ENCODE data around the gene ACOT12. TPM values are rescaled to one million over a fixed set of nuclear protein-coding genes. Genes with fewer than 3 reads are reported as not detected.

ACOT12 gene
- total RNA-seq (not detected), total RNA-seq (0.08 to 0.70 reads per million in 2 donors)

- no peak for DNase-seq
- peaks cover 7% of the 10 kb centered on the region for H3K4me1 Mint-ChIP-seq
- H3K27me3 Mint-ChIP-seq: peaks cover 64% of the 10 kb centered on the region
- H3K27ac Mint-ChIP-seq: no peak within 1 kb of the TSS
- no peaks in the 10 kb centered on the region for H3K9me3 ChIP-seq (ENCODE audit: control insufficient read depth, low read length, poor library complexity, severe bottlenecking)
- H3K36me3 Mint-ChIP-seq (ENCODE audit: low read depth): peaks cover 2% of the 10 kb centered on the region
- ATAC-seq: no peak
- H3K4me3 Mint-ChIP-seq: peak within 1 kb of the TSS; percentile 31
Measured at GRCh38 chr5:81393783-81394718, at the start of gene ACOT12. Gene ACOT12 (minus strand): TSS chr5:81394134. CDS start chr5:81394114, 20 bp downstream.

GRCh38 chr5:81435023-81435422 is 41.1 kb upstream of the ACOT12 start:
- Mint-ChIP-seq H3K36me3 (ENCODE audit: low read depth) (peaks cover 5% of the 10 kb centered on the region), H3K27me3 (no peaks in the 10 kb centered on the region), H3K4me1 (peaks cover 3% of the 10 kb centered on the region), H3K4me3 (no peak overlapping the region), H3K27ac (no peak overlapping the region)
- no peaks in the 10 kb centered on the region for H3K9me3 ChIP-seq (ENCODE audit: control insufficient read depth, low read length, poor library complexity, severe bottlenecking)
- ATAC-seq: no peak
- DNase-seq: no peak

- H3K9me3 ChIP-seq (ENCODE audit: control insufficient read depth, low read length, poor library complexity, severe bottlenecking): no peaks in the 10 kb centered on the region
- ATAC-seq: no peak
- Mint-ChIP-seq H3K27ac (no peak overlapping the region), H3K4me1 (peaks cover 9% of the 10 kb centered on the region), H3K36me3 (ENCODE audit: low read depth) (peaks cover 3% of the 10 kb centered on the region), H3K27me3 (no peaks in the 10 kb centered on the region), H3K4me3 (no peak overlapping the region)
- DNase-seq: no peak
Measured at GRCh38 chr5:81429985-81430384, 36.1 kb upstream of the ACOT12 start.

- H3K36me3 Mint-ChIP-seq (ENCODE audit: low read depth): no peaks in the 10 kb centered on the region
- DNase-seq (no peak), ATAC-seq (no peak)
- H3K9me3 ChIP-seq (ENCODE audit: control insufficient read depth, low read length, poor library complexity, severe bottlenecking): no peaks in the 10 kb centered on the region
- H3K4me3 Mint-ChIP-seq: no peak overlapping the region
- H3K27me3 Mint-ChIP-seq: no peaks in the 10 kb centered on the region
- peaks cover 6% of the 10 kb centered on the region for H3K4me1 Mint-ChIP-seq
- no peak overlapping the region for H3K27ac Mint-ChIP-seq
Measured at GRCh38 chr5:81429363-81429762, 35.4 kb upstream of the ACOT12 start.

- no peaks in the 10 kb centered on the region for H3K9me3 ChIP-seq (ENCODE audit: control insufficient read depth, low read length, poor library complexity, severe bottlenecking)
- Mint-ChIP-seq H3K27me3 (no peaks in the 10 kb centered on the region), H3K27ac (peak overlapping the region; percentile 37), H3K4me3 (no peak overlapping the region), H3K36me3 (ENCODE audit: low read depth) (no peaks in the 10 kb centered on the region), H3K4me1 (peaks cover 6% of the 10 kb centered on the region)
- DNase-seq (no peak), ATAC-seq (no peak)
Measured at GRCh38 chr5:81428861-81429260, 34.9 kb upstream of the ACOT12 start.

- H3K4me1 Mint-ChIP-seq: peaks cover 6% of the 10 kb centered on the region
- no peak for DNase-seq
- no peak overlapping the region for H3K4me3 Mint-ChIP-seq
- ATAC-seq: no peak
- H3K9me3 ChIP-seq (ENCODE audit: control insufficient read depth, low read length, poor library complexity, severe bottlenecking): no peaks in the 10 kb centered on the region
- no peaks in the 10 kb centered on the region for H3K27me3 Mint-ChIP-seq
- H3K36me3 Mint-ChIP-seq (ENCODE audit: low read depth): no peaks in the 10 kb centered on the region
- H3K27ac Mint-ChIP-seq: peak overlapping the region; percentile 37
Measured at GRCh38 chr5:81428446-81428845, 34.5 kb upstream of the ACOT12 start.

- Mint-ChIP-seq H3K27ac (no peak overlapping the region), H3K27me3 (no peaks in the 10 kb centered on the region), H3K4me3 (no peak overlapping the region), H3K4me1 (peaks cover 6% of the 10 kb centered on the region), H3K36me3 (ENCODE audit: low read depth) (peaks cover under 1% of the 10 kb centered on the region)
- no peaks in the 10 kb centered on the region for H3K9me3 ChIP-seq (ENCODE audit: control insufficient read depth, low read length, poor library complexity, severe bottlenecking)
- DNase-seq (no peak), ATAC-seq (no peak)
Measured at GRCh38 chr5:81427566-81427965, 33.6 kb upstream of the ACOT12 start.

GRCh38 chr5:81426359-81427030 is 32.6 kb upstream of the ACOT12 start:
- Mint-ChIP-seq H3K36me3 (ENCODE audit: low read depth) (peaks cover 5% of the 10 kb centered on the region), H3K27me3 (no peaks in the 10 kb centered on the region), H3K4me3 (no peak overlapping the region), H3K4me1 (peaks cover 6% of the 10 kb centered on the region), H3K27ac (peak overlapping the region; percentile 21)
- no peak for ATAC-seq
- no peak for DNase-seq
- no peaks in the 10 kb centered on the region for H3K9me3 ChIP-seq (ENCODE audit: control insufficient read depth, low read length, poor library complexity, severe bottlenecking)

GRCh38 chr5:81425569-81425968 is 31.6 kb upstream of the ACOT12 start:
- peaks cover 5% of the 10 kb centered on the region for H3K36me3 Mint-ChIP-seq (ENCODE audit: low read depth)
- H3K9me3 ChIP-seq (ENCODE audit: control insufficient read depth, low read length, poor library complexity, severe bottlenecking): no peaks in the 10 kb centered on the region
- no peak overlapping the region for H3K4me3 Mint-ChIP-seq
- H3K27ac Mint-ChIP-seq: peak overlapping the region; percentile 21
- ATAC-seq: peak; percentile 65
- no peaks in the 10 kb centered on the region for H3K27me3 Mint-ChIP-seq
- DNase-seq: no peak
- H3K4me1 Mint-ChIP-seq: peaks cover 9% of the 10 kb centered on the region

- no peak overlapping the region for H3K27ac Mint-ChIP-seq
- H3K4me1 Mint-ChIP-seq: peaks cover 12% of the 10 kb centered on the region
- H3K9me3 ChIP-seq (ENCODE audit: control insufficient read depth, low read length, poor library complexity, severe bottlenecking): no peaks in the 10 kb centered on the region
- ATAC-seq (no peak), DNase-seq (no peak)
- peaks cover 5% of the 10 kb centered on the region for H3K36me3 Mint-ChIP-seq (ENCODE audit: low read depth)
- H3K4me3 Mint-ChIP-seq: no peak overlapping the region
- no peaks in the 10 kb centered on the region for H3K27me3 Mint-ChIP-seq
Measured at GRCh38 chr5:81424728-81425127, 30.8 kb upstream of the ACOT12 start.

- Mint-ChIP-seq H3K4me1 (peaks cover 12% of the 10 kb centered on the region), H3K4me3 (no peak overlapping the region), H3K27me3 (no peaks in the 10 kb centered on the region), H3K36me3 (ENCODE audit: low read depth) (peaks cover 5% of the 10 kb centered on the region), H3K27ac (no peak overlapping the region)
- H3K9me3 ChIP-seq (ENCODE audit: control insufficient read depth, low read length, poor library complexity, severe bottlenecking): no peaks in the 10 kb centered on the region
- ATAC-seq (no peak), DNase-seq (no peak)
Measured at GRCh38 chr5:81422671-81423070, 28.7 kb upstream of the ACOT12 start.

GRCh38 chr5:81420039-81420667 is 26.2 kb upstream of the ACOT12 start:
- no peak for DNase-seq
- no peaks in the 10 kb centered on the region for H3K9me3 ChIP-seq (ENCODE audit: control insufficient read depth, low read length, poor library complexity, severe bottlenecking)
- Mint-ChIP-seq H3K4me1 (peaks cover 6% of the 10 kb centered on the region), H3K36me3 (ENCODE audit: low read depth) (peaks cover 5% of the 10 kb centered on the region), H3K27ac (no peak overlapping the region), H3K4me3 (no peak overlapping the region), H3K27me3 (no peaks in the 10 kb centered on the region)
- ATAC-seq: no peak

- no peaks in the 10 kb centered on the region for H3K9me3 ChIP-seq (ENCODE audit: control insufficient read depth, low read length, poor library complexity, severe bottlenecking)
- Mint-ChIP-seq H3K4me3 (no peak overlapping the region), H3K4me1 (peaks cover 6% of the 10 kb centered on the region), H3K27me3 (no peaks in the 10 kb centered on the region), H3K27ac (no peak overlapping the region), H3K36me3 (ENCODE audit: low read depth) (peaks cover 5% of the 10 kb centered on the region)
- ATAC-seq (no peak), DNase-seq (no peak)
Measured at GRCh38 chr5:81418606-81419005, 24.7 kb upstream of the ACOT12 start.

Measured in T-helper 17 cell (primary cell).